GM18519 (cell line): ENCODE results near the gene DUSP5.

Experiments
- ATAC-seq: cut with Tn5 transposase; IDR thresholded peaks from one replicate; pipeline ENCODE4 v1.9.1; 2021; ENCODE audit warnings: mild to moderate bottlenecking, moderate library complexity; ENCODE audit not compliant: unreplicated experiment, low FRiP score

DUSP5 gene

GRCh38 chr10:110479710-110480109 lies 18.0 kb upstream of the DUSP5 start:
- no peak for ATAC-seq

DNA sequence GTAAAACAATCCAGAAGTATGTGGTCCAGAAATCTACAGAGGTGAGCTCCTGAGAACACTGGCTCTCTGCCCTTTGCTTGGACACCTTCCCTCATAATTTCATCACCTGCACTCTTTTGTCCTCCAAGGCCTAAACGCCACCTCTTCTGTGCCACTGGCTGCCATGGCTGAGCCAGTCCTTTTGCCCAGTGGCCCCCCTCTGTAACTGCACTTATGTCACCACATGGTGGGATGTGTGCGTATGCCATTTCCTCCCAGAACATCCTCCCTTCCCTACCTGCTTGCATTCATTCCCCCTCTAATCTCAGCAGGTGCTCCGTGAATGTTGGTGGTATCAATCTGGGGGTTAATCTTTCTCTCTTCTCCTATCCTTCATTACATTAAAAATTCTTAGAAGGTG lies 17.3 kb upstream of the DUSP5 start:
- ATAC-seq = no peak

- no peak for ATAC-seq
Measured at GRCh38 chr10:110481919-110482318, 15.8 kb upstream of the DUSP5 start.

GRCh38 chr10:110483633-110484032 lies 14.1 kb upstream of the DUSP5 start:
- no peak for ATAC-seq

DNA sequence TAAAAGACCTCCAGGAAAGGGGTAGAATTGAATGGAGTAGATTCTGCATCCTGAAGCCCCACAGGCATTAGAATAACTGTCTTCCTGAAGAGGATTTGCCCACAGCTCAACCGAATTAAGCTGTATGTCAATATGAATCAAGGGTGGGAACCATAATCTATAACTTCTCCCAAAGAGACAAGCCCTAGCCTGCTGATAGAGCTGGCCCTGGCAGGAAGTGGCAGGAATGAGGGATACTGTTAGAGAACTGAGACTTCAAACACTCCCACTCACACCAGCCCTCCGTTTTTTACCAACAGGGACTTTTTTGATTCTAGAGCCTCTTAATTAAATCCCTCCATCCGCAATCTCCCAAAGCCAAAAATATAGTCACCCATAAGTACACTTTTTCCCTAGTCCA lies 12.2 kb upstream of the DUSP5 start:
- ATAC-seq = no peak

- no peak for ATAC-seq
Measured at GRCh38 chr10:110486680-110487410, 10.9 kb upstream of the DUSP5 start.

DNA sequence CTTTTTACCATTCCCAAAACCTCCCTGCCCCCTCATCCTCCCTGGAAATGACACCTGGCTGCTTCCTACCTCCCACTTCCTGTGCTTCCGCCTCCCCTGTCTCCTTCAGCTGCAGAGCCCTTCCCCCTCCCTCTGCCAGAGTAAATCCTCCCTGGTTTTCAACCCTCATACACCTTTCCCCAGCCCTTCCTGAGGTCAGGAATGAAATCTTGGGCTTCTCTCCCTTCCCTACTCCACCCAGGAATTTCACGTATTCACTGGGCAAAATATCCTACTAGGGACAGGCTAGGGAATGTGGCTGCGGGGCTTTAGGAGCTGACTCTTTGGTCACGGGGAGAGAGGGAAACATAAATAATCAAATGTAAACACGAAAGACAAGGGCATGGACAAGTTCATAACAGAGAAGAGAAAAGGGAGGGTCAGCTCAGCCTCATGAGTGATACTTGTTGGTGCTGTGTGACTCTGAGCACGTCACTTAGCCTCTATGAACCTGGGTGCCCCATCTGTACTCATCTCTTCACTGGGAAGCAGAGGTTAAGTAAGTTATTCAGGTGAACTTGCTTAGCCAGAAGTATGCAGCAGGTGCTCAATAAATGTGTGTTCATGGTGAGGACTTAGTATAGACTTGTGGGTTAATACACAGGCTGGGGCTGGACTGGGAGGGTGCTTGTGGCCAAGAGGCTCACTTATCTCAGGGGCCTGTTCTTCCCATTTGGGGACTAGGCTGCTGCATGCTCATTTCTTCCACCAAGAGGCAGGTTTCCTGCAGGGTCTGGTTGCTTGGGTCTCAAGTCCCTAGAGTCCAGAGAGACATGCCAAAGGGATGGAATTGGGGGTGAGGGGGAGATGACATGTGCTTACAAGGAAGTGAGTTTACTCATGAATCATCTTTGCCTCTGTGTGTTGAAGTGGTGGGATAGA lies 10.0 kb upstream of the DUSP5 start:
- no peak for ATAC-seq

DNA sequence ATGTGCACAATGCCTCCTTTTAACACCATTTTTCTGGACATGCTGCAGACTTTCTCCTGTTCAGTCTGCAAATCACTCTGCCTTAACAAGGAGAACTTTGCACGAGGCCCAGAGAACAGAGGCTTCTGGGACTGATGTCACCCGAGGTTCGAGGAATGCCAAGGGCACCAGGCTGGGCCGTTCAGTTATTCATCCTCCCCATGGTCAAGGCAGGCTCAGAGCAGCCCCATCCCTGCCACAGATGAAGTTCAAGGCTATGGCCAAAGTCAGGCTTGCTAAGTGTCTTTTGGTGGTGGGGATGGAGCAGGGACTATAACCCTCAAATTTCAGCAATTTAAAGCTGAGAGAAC lies 9.4 kb upstream of the DUSP5 start:
- ATAC-seq = no peak

DNA sequence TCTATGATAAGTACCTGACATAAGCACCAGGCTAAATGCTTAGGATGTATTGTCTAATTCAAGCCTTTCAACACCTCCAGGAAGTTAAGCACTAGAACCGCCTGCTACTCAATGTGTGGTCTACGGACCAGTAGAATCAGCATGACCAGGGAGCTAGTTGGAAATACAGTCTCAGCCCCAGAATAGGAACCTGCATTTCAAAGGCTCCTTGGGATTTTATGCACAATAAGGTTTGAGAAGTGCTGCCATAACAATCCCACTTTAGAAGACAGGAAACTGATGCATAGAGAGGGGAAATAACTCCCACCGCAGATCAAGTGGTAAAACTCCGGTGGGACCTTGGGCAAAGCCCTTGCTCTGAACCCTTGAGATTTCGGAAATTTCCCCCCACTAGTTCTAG lies 8.8 kb upstream of the DUSP5 start:
- ATAC-seq = no peak

DNA sequence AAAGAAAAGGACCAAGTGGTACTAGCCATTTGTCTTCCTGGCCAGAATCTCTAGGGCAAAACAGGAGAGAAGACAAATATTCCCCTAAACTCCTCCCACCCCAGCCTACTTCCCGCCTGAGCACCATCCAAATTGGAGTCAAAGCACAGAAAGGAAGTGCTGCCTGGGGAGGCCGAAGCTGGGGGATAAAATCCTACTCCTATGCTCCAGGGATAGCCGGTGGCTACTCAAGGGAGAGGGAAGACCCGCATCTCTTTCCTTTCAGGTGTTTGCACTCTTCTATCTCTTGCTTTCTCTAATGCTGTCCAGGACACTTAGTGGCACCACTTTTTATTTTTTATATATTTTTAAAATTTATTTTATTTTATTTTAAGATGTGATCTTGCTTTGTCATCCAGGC lies 7.1 kb upstream of the DUSP5 start:
- no peak for ATAC-seq

DNA sequence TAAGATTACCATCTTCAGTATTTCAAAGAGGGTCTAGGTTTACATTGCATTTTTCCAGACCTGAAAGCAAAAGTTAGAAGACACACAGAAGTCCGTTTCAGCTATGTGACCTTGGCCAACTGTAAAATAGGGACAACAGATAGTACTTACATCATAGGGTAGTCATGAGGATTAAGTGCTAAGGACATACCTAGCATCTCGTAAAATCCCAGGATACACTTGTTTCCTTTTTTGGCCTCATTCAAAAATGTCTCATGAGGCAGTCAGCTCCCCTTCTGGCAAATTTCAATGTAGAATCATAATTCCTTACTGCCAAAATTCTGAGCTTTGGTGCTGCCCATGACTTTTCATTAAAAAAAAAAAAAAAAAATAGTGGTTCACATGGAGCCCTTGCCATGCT lies 6.4 kb upstream of the DUSP5 start:
- no peak for ATAC-seq

DNA sequence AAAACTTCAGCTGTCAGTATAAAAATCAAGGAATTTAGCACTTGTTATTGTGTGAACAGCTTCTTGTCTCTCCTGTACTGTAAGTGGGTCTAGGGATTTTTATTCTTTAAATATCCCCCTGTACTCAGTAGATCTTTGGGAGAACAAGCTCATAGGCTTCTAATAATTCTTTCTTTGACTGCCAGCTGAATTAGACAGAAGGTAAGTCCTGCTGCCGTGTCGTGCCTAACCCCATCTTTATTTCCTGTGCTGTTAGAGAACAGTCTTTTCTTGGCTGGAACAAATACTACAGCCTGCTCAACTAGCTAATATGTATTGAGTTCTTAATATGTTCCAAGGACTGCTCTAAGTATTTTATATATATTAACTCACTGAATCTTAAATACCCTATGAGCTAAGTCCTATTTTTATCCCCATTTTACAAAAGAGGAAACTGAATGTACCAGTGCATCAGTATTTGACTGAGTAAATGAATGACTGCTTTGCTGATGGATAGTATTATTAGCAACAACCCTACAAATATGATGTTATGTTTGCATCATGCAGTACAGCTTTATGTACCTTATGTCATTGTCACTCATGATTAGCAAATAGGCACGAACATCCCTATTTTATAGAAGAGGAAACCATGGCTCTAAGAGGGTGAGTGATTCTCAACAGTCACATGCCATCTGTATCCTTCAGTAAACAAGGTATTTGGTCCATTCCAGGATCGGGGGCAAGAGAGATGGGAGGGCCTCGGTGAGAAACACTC lies 5.5 kb upstream of the DUSP5 start:
- ATAC-seq = no peak

GRCh38 chr10:110493832-110494426 lies 3.8 kb upstream of the DUSP5 start:
- no peak for ATAC-seq

GRCh38 chr10:110494532-110494931 lies 3.2 kb upstream of the DUSP5 start:
- ATAC-seq = no peak

GRCh38 chr10:110495731-110496552 lies 1.8 kb upstream of the DUSP5 start:
- ATAC-seq = no peak

DNA sequence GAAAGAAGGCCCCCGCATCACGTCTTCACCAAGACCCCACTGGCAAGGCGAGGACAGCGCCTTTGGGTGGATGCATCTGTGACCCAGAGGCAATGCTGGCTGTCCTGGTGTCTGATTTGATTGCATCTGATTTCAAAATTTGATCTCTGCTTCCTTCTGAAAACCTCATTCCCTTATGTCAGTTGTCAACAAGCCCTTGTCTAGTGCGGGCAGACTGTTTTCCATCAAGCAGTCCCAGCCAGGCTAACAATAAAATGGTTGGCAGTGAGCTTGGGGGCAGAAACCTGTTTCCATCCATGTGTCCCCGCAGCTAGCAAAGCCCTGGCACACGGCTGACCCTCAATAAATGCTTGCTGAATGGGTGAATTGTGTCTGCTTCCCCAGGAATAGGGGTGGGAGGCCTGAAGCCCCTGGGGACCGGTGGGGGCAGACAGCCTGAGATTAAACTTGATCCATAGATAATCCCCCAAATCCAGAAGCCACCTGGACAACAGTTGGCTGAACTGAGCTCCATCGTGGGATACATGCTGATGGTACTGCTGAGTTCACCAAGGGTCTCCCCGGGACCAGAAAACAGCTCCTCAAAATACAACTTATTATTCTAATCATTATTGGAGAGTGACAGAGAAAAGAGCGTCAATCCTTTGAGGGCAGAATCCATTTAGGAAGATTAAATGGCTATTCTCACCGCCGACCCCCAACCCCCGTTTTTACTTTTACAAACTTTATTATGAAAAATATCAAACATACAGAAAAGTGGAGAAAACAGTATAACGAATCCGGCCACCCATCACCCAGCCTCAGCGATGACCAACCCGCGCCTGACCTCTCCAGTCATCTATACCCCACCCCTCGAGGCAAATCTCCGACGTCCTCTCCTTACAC lies 912 bp upstream of the DUSP5 start:
- ATAC-seq = no peak

DNA sequence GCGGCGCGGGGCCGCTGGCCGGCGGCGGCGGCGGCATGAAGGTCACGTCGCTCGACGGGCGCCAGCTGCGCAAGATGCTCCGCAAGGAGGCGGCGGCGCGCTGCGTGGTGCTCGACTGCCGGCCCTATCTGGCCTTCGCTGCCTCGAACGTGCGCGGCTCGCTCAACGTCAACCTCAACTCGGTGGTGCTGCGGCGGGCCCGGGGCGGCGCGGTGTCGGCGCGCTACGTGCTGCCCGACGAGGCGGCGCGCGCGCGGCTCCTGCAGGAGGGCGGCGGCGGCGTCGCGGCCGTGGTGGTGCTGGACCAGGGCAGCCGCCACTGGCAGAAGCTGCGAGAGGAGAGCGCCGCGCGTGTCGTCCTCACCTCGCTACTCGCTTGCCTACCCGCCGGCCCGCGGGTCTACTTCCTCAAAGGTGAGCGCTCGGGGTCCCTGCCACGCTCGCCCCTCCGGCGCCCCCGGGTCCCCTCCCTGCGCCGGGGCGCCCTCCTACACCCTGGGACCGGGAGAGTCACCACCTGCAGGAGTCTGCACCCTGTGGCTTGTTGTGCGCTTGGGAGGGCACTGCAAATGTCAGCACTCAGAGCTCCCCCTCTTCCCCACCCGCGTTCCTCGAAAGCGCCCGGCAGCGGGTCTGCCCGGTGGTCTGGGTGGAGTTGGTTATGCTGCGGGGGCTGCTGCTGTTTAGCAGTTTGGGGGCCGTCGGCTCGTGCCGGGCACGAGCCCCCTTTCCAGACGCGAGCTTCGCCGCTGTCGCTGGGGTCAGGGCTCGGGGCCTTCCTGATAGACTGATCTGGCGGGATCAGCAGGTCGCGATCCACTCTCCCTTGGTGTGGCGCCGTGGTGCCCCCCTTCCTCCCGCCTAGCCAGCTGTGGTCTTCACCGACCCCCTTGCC lies 627 bp downstream of the DUSP5 start:
- peak; percentile 21 for ATAC-seq
